ENCODE measurements around the gene FNDC3B.

DNA sequence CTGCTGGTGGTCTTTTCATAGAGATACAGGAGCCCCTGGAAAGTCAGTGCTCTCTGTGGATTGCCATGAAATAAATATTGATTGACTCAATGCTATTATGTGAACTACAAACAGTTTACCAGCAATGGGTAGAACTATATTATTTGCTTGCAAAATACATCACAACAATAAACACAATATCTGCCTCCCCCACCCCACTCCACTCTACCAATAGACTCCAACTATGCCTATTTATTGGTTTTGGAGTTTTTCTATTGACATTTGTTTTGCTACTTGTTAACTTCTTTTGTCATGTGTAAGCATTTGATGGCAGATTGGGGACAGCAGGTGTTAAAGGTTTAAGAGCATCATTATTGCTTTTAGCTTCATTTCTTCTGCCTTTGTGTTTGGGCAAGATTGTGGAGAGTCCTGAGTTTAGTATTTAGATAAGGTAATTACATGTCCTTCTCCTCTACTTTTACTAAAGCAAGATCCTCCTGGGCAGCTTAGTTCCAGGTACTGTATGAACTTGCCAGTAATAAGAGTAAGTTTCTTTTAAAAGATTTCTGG is 8.3 kb downstream of the FNDC3B start:
- TF ChIP-seq, protein P1, sequence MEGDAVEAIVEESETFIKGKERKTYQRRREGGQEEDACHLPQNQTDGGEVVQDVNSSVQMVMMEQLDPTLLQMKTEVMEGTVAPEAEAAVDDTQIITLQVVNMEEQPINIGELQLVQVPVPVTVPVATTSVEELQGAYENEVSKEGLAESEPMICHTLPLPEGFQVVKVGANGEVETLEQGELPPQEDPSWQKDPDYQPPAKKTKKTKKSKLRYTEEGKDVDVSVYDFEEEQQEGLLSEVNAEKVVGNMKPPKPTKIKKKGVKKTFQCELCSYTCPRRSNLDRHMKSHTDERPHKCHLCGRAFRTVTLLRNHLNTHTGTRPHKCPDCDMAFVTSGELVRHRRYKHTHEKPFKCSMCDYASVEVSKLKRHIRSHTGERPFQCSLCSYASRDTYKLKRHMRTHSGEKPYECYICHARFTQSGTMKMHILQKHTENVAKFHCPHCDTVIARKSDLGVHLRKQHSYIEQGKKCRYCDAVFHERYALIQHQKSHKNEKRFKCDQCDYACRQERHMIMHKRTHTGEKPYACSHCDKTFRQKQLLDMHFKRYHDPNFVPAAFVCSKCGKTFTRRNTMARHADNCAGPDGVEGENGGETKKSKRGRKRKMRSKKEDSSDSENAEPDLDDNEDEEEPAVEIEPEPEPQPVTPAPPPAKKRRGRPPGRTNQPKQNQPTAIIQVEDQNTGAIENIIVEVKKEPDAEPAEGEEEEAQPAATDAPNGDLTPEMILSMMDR (IDR thresholded peaks at IDR 0.05; ENCODE audit: insufficient read depth, low read length, poor library complexity, severe bottlenecking) = no peak
- no peak for TF ChIP-seq EZH2phosphoT487 (conservative IDR thresholded peaks at IDR 0.05; ENCODE audit: low read length)

Data from SU-DHL-6 (cell line).